GM23338 (cell line): ENCODE measurements around the gene FBXW4.

Source experiments
- CREB1 ChIP-seq: fragments of 250-450 bp; sonication (Bioruptor Pico); IDR thresholded peaks from 2 replicates; pipeline ENCODE4 v1.5.0; 2020; ENCODE audit warnings: low read depth, mild to moderate bottlenecking, moderate library complexity
- EZH2 ChIP-seq: fragments of 200-600 bp; sonication (generic); IDR thresholded peaks from one replicate; pipeline ENCODE4 v1.8.0; 2017; ENCODE audit warnings: antibody characterized with exemption, mild to moderate bottlenecking, low read depth; ENCODE audit not compliant: unreplicated experiment
- EZH2phosphoT487 ChIP-seq: fragments of 200-600 bp; sonication (generic); IDR thresholded peaks from one replicate; pipeline ENCODE4 v1.8.1; 2018; ENCODE audit warnings: antibody characterized with exemption; ENCODE audit not compliant: unreplicated experiment
- JUNB ChIP-seq: IDR thresholded peaks from one replicate; pipeline ENCODE4 v1.6.1; 2016; ENCODE audit warnings: antibody characterized with exemption; ENCODE audit not compliant: unreplicated experiment
- NANOG ChIP-seq: IDR thresholded peaks from 2 replicates; pipeline ENCODE4 v1.6.1; 2016; ENCODE audit warnings: antibody characterized with exemption, borderline replicate concordance
- POLR2AphosphoS5 ChIP-seq: IDR thresholded peaks from 2 replicates; pipeline ENCODE4 v1.6.1; 2016; ENCODE audit warnings: antibody characterized with exemption, low read depth
- STAT1 ChIP-seq: IDR thresholded peaks from one replicate; pipeline ENCODE4 v1.6.1; 2016; ENCODE audit warnings: antibody characterized with exemption; ENCODE audit not compliant: unreplicated experiment
- ZNF114 ChIP-seq: fragments of 250-450 bp; sonication (Bioruptor Pico); IDR thresholded peaks from 2 replicates; pipeline ENCODE4 v1.5.0; 2020; ENCODE audit warnings: mild to moderate bottlenecking, moderate library complexity
- ZNF331 ChIP-seq: fragments of 250-450 bp; sonication (Bioruptor Pico); IDR thresholded peaks from 2 replicates; pipeline ENCODE4 v1.5.0; 2020; ENCODE audit warnings: low read depth, mild to moderate bottlenecking, moderate library complexity
- TF ChIP-seq, protein P1 (sequence below), 2 experiments: fragments of 200-600 bp in 1 of 2; sonication (generic) in 1 of 2; conservative IDR thresholded peaks; 2 replicates each; pipeline versions ENCODE4 v1.5.1 to v1.6.1; 2016 to 2017; ENCODE audit warnings: antibody characterized with exemption in 2 of 2, low read depth in 2 of 2, mild to moderate bottlenecking in 2 of 2, moderate library complexity in 1 of 2
- TF ChIP-seq, protein P2 (sequence below): IDR thresholded peaks from one replicate; pipeline ENCODE4 v1.6.1; 2018; ENCODE audit warnings: antibody characterized with exemption; ENCODE audit not compliant: unreplicated experiment
- TF ChIP-seq, protein P3 (sequence below): IDR thresholded peaks from 2 replicates; pipeline ENCODE4 v1.6.1; 2016; ENCODE audit warnings: antibody characterized with exemption
- TF ChIP-seq, protein P4 (sequence below): fragments of 250-450 bp; sonication (Bioruptor Pico); IDR thresholded peaks from 2 replicates; pipeline ENCODE4 v1.5.0; 2020; ENCODE audit warnings: mild to moderate bottlenecking, moderate library complexity

DNA sequence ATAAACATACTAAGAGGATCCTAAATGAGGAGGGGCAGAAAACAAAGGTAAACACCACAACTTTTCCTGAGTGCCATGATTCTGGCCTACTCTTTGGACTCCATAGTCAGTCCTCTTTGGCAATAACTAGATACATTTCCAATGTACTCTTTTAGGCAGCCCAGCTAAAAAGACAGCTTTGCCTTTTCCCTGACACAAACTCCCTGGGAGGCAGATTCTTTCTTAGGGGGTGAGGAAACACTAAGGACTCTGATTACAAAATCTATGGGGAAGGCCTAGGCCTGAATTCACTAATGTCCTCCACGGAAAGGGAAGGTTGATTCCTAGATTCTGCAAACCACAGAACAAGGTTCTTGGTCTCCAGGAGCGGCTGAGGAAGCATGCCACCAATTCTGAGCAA, 25.8 kb downstream of the FBXW4 start:
- TF ChIP-seq, protein P1, sequence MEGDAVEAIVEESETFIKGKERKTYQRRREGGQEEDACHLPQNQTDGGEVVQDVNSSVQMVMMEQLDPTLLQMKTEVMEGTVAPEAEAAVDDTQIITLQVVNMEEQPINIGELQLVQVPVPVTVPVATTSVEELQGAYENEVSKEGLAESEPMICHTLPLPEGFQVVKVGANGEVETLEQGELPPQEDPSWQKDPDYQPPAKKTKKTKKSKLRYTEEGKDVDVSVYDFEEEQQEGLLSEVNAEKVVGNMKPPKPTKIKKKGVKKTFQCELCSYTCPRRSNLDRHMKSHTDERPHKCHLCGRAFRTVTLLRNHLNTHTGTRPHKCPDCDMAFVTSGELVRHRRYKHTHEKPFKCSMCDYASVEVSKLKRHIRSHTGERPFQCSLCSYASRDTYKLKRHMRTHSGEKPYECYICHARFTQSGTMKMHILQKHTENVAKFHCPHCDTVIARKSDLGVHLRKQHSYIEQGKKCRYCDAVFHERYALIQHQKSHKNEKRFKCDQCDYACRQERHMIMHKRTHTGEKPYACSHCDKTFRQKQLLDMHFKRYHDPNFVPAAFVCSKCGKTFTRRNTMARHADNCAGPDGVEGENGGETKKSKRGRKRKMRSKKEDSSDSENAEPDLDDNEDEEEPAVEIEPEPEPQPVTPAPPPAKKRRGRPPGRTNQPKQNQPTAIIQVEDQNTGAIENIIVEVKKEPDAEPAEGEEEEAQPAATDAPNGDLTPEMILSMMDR (conservative IDR thresholded peaks at IDR 0.05; ENCODE audit: low read depth in 2 of 2), result no peak
- TF ChIP-seq JUNB (no peak), EZH2phosphoT487 (no peak), ZNF331 (CRISPR knock-in tag) (no peak), EZH2 (no peak), POLR2AphosphoS5 (no peak), NANOG (no peak), ZNF114 (CRISPR knock-in tag) (no peak), CREB1 (CRISPR knock-in tag) (no peak), STAT1 (no peak)
- TF ChIP-seq, protein P2, sequence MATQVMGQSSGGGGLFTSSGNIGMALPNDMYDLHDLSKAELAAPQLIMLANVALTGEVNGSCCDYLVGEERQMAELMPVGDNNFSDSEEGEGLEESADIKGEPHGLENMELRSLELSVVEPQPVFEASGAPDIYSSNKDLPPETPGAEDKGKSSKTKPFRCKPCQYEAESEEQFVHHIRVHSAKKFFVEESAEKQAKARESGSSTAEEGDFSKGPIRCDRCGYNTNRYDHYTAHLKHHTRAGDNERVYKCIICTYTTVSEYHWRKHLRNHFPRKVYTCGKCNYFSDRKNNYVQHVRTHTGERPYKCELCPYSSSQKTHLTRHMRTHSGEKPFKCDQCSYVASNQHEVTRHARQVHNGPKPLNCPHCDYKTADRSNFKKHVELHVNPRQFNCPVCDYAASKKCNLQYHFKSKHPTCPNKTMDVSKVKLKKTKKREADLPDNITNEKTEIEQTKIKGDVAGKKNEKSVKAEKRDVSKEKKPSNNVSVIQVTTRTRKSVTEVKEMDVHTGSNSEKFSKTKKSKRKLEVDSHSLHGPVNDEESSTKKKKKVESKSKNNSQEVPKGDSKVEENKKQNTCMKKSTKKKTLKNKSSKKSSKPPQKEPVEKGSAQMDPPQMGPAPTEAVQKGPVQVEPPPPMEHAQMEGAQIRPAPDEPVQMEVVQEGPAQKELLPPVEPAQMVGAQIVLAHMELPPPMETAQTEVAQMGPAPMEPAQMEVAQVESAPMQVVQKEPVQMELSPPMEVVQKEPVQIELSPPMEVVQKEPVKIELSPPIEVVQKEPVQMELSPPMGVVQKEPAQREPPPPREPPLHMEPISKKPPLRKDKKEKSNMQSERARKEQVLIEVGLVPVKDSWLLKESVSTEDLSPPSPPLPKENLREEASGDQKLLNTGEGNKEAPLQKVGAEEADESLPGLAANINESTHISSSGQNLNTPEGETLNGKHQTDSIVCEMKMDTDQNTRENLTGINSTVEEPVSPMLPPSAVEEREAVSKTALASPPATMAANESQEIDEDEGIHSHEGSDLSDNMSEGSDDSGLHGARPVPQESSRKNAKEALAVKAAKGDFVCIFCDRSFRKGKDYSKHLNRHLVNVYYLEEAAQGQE, result no peak
- TF ChIP-seq, protein P3, sequence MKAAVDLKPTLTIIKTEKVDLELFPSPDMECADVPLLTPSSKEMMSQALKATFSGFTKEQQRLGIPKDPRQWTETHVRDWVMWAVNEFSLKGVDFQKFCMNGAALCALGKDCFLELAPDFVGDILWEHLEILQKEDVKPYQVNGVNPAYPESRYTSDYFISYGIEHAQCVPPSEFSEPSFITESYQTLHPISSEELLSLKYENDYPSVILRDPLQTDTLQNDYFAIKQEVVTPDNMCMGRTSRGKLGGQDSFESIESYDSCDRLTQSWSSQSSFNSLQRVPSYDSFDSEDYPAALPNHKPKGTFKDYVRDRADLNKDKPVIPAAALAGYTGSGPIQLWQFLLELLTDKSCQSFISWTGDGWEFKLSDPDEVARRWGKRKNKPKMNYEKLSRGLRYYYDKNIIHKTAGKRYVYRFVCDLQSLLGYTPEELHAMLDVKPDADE, result no peak
- TF ChIP-seq, protein P4, sequence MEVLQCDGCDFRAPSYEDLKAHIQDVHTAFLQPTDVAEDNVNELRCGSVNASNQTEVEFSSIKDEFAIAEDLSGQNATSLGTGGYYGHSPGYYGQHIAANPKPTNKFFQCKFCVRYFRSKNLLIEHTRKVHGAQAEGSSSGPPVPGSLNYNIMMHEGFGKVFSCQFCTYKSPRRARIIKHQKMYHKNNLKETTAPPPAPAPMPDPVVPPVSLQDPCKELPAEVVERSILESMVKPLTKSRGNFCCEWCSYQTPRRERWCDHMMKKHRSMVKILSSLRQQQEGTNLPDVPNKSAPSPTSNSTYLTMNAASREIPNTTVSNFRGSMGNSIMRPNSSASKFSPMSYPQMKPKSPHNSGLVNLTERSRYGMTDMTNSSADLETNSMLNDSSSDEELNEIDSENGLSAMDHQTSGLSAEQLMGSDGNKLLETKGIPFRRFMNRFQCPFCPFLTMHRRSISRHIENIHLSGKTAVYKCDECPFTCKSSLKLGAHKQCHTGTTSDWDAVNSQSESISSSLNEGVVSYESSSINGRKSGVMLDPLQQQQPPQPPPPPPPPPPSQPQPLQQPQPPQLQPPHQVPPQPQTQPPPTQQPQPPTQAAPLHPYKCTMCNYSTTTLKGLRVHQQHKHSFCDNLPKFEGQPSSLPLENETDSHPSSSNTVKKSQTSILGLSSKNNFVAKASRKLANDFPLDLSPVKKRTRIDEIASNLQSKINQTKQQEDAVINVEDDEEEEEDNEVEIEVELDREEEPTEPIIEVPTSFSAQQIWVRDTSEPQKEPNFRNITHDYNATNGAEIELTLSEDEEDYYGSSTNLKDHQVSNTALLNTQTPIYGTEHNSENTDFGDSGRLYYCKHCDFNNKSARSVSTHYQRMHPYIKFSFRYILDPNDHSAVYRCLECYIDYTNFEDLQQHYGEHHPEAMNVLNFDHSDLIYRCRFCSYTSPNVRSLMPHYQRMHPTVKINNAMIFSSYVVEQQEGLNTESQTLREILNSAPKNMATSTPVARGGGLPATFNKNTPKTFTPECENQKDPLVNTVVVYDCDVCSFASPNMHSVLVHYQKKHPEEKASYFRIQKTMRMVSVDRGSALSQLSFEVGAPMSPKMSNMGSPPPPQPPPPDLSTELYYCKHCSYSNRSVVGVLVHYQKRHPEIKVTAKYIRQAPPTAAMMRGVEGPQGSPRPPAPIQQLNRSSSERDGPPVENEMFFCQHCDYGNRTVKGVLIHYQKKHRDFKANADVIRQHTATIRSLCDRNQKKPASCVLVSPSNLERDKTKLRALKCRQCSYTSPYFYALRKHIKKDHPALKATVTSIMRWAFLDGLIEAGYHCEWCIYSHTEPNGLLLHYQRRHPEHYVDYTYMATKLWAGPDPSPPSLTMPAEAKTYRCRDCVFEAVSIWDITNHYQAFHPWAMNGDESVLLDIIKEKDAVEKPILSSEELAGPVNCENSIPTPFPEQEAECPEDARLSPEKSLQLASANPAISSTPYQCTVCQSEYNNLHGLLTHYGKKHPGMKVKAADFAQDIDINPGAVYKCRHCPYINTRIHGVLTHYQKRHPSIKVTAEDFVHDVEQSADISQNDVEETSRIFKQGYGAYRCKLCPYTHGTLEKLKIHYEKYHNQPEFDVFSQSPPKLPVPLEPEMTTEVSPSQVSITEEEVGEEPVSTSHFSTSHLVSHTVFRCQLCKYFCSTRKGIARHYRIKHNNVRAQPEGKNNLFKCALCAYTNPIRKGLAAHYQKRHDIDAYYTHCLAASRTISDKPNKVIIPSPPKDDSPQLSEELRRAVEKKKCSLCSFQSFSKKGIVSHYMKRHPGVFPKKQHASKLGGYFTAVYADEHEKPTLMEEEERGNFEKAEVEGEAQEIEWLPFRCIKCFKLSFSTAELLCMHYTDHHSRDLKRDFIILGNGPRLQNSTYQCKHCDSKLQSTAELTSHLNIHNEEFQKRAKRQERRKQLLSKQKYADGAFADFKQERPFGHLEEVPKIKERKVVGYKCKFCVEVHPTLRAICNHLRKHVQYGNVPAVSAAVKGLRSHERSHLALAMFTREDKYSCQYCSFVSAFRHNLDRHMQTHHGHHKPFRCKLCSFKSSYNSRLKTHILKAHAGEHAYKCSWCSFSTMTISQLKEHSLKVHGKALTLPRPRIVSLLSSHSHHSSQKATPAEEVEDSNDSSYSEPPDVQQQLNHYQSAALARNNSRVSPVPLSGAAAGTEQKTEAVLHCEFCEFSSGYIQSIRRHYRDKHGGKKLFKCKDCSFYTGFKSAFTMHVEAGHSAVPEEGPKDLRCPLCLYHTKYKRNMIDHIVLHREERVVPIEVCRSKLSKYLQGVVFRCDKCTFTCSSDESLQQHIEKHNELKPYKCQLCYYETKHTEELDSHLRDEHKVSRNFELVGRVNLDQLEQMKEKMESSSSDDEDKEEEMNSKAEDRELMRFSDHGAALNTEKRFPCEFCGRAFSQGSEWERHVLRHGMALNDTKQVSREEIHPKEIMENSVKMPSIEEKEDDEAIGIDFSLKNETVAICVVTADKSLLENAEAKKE (CRISPR knock-in tag), result no peak
